Stimulated activated CD8-positive, alpha-beta memory T cell treated with anti-CD3 and anti-CD28 coated beads, Interleukin-15, amount 100 ng/mL, for 1 hour (primary cell): ENCODE results near the gene OSBPL10.

Experiments
- DNase-seq: peaks from one replicate; pipeline ENCODE4 v3.0.0-alpha.2; 2020; ENCODE audit warnings: low read depth

Gene OSBPL10

GRCh38 chr3:31770822-31771326 lies 210.2 kb downstream of the OSBPL10 start:
- DNase-seq = no peak

- peak; percentile 20 for DNase-seq
These were observed 212.5 kb downstream of the OSBPL10 start for GRCh38 chr3:31768479-31769125.

GRCh38 chr3:31767920-31768319 lies 213.1 kb downstream of the OSBPL10 start:
- no peak for DNase-seq

- DNase-seq = no peak
These were observed 214.4 kb downstream of the OSBPL10 start for GRCh38 chr3:31766669-31767068.

GRCh38 chr3:31765871-31766270 lies 215.2 kb downstream of the OSBPL10 start:
- no peak for DNase-seq

GRCh38 chr3:31763731-31764130 lies 217.3 kb downstream of the OSBPL10 start:
- DNase-seq = no peak

- no peak for DNase-seq
These were observed 218.1 kb downstream of the OSBPL10 start for GRCh38 chr3:31762888-31763351.

GRCh38 chr3:31762097-31762764 lies 218.8 kb downstream of the OSBPL10 start:
- DNase-seq = no peak

- no peak for DNase-seq
These were observed 220.4 kb downstream of the OSBPL10 start for GRCh38 chr3:31760654-31761053.

GRCh38 chr3:31758322-31758965 lies 222.6 kb downstream of the OSBPL10 start:
- DNase-seq = no peak

- no peak for DNase-seq
These were observed 225.0 kb downstream of the OSBPL10 start for GRCh38 chr3:31755926-31756658.

GRCh38 chr3:31754575-31755278 lies 226.3 kb downstream of the OSBPL10 start:
- no peak for DNase-seq

GRCh38 chr3:31753050-31753425 lies 228.0 kb downstream of the OSBPL10 start:
- no peak for DNase-seq

- no peak for DNase-seq
These were observed 228.6 kb downstream of the OSBPL10 start for GRCh38 chr3:31752305-31753049.

- DNase-seq = no peak
These were observed 230.7 kb downstream of the OSBPL10 start for GRCh38 chr3:31750341-31750740.

- no peak for DNase-seq
These were observed 232.1 kb downstream of the OSBPL10 start for GRCh38 chr3:31748933-31749295.

GRCh38 chr3:31748281-31748932 lies 232.7 kb downstream of the OSBPL10 start:
- DNase-seq = no peak

- DNase-seq = no peak
These were observed 233.3 kb downstream of the OSBPL10 start for GRCh38 chr3:31747785-31748184.

- no peak for DNase-seq
These were observed 236.1 kb downstream of the OSBPL10 start for GRCh38 chr3:31744913-31745312.

- no peak for DNase-seq
These were observed 237.6 kb downstream of the OSBPL10 start for GRCh38 chr3:31743331-31744089.
